Measurements from ENCODE around the gene TNNI2. TPM values are rescaled to one million over a fixed set of nuclear protein-coding genes. Genes with fewer than 3 reads are reported as not detected.
"Not testable (repeated sequence)": the region's sequence is repeated elsewhere in the genome, so short reads cannot be mapped to it uniquely, and the experiment has no call there.

TNNI2 gene
- total RNA-seq, 1 donor from 2014 or later, result not detected

- intact Hi-C loops (cut with micrococcal nuclease), result loop anchor here (1.0 to 5.0 kb wide), 5 partner anchors 29 to 269 kb away; partner anchors contain the start of genes LSP1, TNNI2 and TNNT3
These were observed 43.8 kb downstream of the TNNI2 start for GRCh38 chr11:1882265-1883238.

DNA sequence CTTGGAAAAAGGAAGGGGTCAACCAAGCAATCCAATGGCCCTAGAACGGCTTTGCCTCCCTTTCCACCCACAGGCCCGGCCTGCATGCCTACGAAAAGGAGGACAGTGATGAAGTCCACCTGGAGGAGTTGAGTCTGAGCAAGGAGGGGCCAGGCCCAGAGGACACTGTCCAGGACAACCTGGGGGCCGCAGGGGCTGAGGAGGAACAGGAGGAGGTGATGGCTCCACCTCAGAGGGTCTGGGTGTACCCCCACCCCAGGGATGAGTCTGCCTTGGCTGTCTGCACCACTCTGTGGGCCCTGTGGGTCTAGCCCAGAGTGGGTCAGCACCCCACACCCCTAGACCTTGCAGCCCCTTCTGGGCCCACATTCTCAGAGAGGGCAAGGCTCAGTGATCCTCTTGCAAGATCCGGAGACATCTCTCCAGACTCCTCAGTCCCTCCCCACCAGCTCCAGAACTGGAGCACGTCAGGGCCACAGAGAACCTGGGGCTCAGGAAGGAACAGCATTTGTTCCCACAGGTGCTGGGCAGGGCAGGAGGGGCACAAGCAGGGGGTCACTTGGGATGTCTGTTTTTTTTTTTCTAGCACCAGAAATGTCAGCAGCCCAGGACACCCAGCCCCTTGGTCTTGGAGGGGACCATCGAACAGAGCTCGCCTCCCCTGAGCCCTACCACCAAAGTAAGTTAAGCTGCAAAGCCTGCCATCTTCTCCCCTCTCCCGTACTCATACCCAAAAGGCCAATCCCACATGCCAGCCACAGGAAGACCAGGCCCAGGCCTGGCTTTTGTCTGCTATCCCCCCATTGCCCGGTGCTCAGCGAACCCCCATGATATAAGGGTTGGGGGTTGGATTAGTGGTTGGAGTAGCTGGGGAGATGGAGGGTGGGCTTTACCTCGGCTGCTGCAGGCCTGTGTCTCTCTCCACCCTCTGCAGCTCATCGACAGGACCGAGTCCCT lies 44.8 kb downstream of the TNNI2 start:
- intact Hi-C loops (cut with micrococcal nuclease), result loop anchor here (2.0 to 5.0 kb wide), 3 partner anchors 34 to 189 kb away; partner anchors contain the start of genes TNNI2 and TNNT3

- intact Hi-C loops (cut with micrococcal nuclease), result loop anchor here (5.0 kb wide), 1 partner anchor 33 kb away; the partner anchor contains the start of gene TNNT3
These were observed 45.5 kb downstream of the TNNI2 start for GRCh38 chr11:1884303-1884700.

DNA sequence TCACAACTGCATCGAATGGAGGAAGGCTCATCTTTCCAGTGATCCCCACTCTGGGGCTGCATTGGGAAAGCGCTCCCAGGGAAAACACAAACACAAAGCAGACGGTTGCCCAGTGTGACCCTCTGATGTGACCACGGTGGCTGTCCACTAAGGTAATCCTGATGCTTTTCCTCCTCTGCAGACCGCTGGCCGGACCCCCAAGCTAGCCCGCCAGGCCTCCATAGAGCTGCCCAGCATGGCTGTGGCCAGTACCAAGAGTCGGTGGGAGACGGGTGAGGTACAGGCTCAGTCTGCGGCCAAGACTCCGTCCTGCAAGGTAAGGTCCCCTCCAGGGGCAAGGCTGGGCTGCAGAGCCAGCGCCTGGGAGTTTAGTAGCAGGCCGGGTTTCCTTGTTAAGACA lies 47.8 kb downstream of the TNNI2 start:
- intact Hi-C loops (cut with micrococcal nuclease), result not testable (repeated sequence)

DNA sequence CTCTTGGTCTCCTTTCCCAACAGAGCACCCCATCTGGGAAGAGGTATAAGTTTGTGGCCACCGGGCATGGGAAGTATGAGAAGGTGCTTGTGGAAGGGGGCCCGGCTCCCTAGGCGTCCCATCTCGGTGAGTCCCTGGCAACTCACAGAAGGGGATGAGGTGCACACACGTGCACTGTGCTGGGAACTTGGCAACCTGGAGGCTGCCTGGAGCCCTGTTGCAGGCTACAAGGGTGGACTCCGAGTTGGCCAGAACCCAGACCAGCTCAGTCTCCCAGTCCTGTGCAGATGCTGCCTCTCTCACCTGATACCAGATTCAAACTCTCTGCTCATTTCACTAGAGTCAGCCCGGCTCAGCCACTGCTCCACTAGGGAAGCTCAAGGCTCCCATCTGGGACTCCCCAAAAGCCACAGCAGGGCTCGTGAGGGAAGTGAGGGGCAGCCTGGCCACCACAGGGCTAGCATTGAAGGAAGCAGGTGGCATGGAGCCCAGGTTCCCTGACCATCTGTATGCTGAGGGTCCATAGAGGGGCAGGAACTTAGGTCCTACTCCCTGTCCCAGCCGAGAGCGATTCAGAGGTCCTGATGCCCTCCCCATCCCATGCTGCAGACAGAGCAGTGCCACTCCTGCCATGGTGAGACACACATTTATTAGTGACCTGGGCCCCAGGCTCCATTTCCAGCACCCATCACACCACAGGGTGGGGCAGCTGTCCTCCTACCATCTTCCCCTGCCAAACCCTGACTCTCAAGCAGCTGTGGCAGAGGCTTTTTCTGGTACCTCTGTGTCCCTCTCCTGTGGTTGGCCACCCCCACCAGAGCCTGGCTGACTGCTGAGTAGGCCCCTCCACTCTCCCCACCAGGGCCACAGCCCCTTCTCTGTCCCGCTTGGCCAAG lies 48.9 kb downstream of the TNNI2 start:
- intact Hi-C loops (cut with micrococcal nuclease), result no loop called here

GRCh38 chr11:1888347-1888753 lies 49.6 kb downstream of the TNNI2 start:
- intact Hi-C loops (cut with micrococcal nuclease), result no loop called here

- intact Hi-C loops (cut with micrococcal nuclease), result loop anchor here (1.0 kb wide), 1 partner anchor 37 kb away; no protein-coding TSS in a partner anchor
These were observed 50.0 kb downstream of the TNNI2 start for GRCh38 chr11:1888811-1889210.

DNA sequence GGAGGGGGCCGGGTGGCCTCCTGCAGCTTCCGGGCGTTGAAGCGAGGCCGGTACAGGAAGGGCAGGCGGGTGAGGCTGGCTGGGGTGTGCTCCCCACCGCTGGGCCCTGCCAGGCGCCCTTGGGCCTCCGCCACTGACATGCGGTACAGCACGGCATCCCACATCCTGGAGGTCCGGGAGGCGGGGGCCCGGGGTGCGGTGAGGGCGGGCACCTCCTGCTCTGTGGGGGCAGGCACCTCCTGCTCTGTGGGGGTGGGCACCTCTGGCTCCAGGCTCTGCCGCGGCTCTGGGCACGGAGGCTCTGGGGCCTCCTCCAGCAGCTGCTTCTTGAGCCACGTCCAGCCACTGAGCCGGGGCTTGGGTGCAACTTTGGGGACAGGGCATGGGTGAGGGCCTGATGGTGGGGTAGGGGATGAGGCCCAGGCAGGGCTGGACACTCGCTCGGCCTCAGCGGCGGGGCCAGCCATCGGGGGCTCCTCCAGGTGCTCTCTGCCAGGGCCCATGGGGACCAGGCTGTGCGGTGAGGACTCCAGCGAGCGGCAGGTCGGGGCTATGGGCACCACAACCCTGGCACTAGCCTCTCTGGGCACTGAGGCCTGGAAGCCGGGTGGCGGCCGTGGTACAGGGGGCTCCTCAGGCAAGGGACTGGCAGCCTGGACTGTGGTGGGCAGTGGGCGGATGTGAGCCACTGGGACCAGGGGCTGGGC lies 50.6 kb downstream of the TNNI2 start:
- intact Hi-C loops (cut with micrococcal nuclease), result loop anchor here (1.0 kb wide), 1 partner anchor 37 kb away; no protein-coding TSS in a partner anchor

GRCh38 chr11:1889941-1890855 lies 51.4 kb downstream of the TNNI2 start:
- intact Hi-C loops (cut with micrococcal nuclease), result loop anchor here (1.0 kb wide), 1 partner anchor 38 kb away; no protein-coding TSS in a partner anchor

Other genes with a start within 250 kb of the TNNI2 start
- not detected in 2 replicates for gene KRTAP5-2, start 240.7 kb upstream of the TNNI2 start, total RNA-seq
- not detected in 2 replicates for gene KRTAP5-3, start 230.5 kb upstream of the TNNI2 start, total RNA-seq
- not detected in 2 replicates for gene KRTAP5-4, start 216.8 kb upstream of the TNNI2 start, total RNA-seq
- gene KRTAP5-5, start 209.2 kb upstream of the TNNI2 start, total RNA-seq, result not detected in 2 replicates
- gene KRTAP5-6, start 141.8 kb upstream of the TNNI2 start, total RNA-seq, result not detected in 2 replicates
- gene IFITM10, start 88.4 kb upstream of the TNNI2 start, total RNA-seq, result 1.2 and 1.8 TPM in 2 replicates
- 209 and 218 TPM in 2 replicates for gene CTSD, start 75.1 kb upstream of the TNNI2 start, total RNA-seq
- not detected in 2 replicates for gene SYT8, start 4.0 kb upstream of the TNNI2 start, total RNA-seq
- gene LSP1, start 14.1 kb downstream of the TNNI2 start, total RNA-seq, result 418 and 430 TPM in 2 replicates
- gene PRR33, start 52.9 kb downstream of the TNNI2 start, total RNA-seq, result not detected in 2 replicates
- 6.1 and 6.7 TPM in 2 replicates for gene TNNT3, start 80.7 kb downstream of the TNNI2 start, total RNA-seq
- 45.3 and 51.3 TPM in 2 replicates for gene MRPL23, start 108.4 kb downstream of the TNNI2 start, total RNA-seq
- gene H19, start 158.9 kb downstream of the TNNI2 start, total RNA-seq, result 0.41 TPM in 1 of 2 replicates, not detected in the other